ENCODE results near the gene KIAA0513. TPM values are rescaled to one million over a fixed set of nuclear protein-coding genes. Genes with fewer than 3 reads are reported as not detected.

KIAA0513 gene
- total and polyA plus RNA-seq, 2 experiments from 2014 or later, result 12.8 to 24.6 TPM

DNA sequence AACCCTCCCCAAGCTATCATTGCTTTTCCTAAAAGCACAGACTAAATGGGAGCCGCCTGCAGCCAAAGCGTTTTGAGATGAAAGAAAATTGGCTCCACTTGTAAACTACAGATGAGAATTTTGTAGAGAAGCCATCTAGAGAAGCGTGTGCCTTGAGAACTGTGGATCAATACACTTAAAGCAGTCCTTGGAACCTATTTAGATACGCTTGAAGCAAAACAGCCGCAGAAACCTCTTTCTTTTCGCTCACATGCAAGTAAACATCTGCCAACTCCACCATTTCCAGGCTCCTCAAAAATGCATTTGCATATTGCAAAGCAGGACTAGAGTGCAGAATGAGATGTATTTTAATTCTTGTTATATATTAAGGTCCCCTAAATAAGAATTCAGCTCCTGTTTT lies 13.1 kb downstream of the KIAA0513 start:
- H3K4me3 ChIP-seq, result no peak overlapping the region
- H3K36me3 ChIP-seq, result no peaks in the 10 kb centered on the region
- no peaks in the 10 kb centered on the region for H3K27me3 ChIP-seq
- no peaks in the 10 kb centered on the region for H3K9me3 ChIP-seq (ENCODE audit: low read depth)
- no peak overlapping the region for H3K27ac ChIP-seq
- peaks cover 3% of the 10 kb centered on the region for H3K4me1 ChIP-seq (ENCODE audit: low read depth)
- no peak for DNase-seq (ENCODE audit: low read depth in 1 of 2, low spot score in 1 of 2)
- TF ChIP-seq, protein P1, sequence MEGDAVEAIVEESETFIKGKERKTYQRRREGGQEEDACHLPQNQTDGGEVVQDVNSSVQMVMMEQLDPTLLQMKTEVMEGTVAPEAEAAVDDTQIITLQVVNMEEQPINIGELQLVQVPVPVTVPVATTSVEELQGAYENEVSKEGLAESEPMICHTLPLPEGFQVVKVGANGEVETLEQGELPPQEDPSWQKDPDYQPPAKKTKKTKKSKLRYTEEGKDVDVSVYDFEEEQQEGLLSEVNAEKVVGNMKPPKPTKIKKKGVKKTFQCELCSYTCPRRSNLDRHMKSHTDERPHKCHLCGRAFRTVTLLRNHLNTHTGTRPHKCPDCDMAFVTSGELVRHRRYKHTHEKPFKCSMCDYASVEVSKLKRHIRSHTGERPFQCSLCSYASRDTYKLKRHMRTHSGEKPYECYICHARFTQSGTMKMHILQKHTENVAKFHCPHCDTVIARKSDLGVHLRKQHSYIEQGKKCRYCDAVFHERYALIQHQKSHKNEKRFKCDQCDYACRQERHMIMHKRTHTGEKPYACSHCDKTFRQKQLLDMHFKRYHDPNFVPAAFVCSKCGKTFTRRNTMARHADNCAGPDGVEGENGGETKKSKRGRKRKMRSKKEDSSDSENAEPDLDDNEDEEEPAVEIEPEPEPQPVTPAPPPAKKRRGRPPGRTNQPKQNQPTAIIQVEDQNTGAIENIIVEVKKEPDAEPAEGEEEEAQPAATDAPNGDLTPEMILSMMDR (IDR thresholded peaks at IDR 0.05; ENCODE audit: low read depth, low read length), result no peak

DNA sequence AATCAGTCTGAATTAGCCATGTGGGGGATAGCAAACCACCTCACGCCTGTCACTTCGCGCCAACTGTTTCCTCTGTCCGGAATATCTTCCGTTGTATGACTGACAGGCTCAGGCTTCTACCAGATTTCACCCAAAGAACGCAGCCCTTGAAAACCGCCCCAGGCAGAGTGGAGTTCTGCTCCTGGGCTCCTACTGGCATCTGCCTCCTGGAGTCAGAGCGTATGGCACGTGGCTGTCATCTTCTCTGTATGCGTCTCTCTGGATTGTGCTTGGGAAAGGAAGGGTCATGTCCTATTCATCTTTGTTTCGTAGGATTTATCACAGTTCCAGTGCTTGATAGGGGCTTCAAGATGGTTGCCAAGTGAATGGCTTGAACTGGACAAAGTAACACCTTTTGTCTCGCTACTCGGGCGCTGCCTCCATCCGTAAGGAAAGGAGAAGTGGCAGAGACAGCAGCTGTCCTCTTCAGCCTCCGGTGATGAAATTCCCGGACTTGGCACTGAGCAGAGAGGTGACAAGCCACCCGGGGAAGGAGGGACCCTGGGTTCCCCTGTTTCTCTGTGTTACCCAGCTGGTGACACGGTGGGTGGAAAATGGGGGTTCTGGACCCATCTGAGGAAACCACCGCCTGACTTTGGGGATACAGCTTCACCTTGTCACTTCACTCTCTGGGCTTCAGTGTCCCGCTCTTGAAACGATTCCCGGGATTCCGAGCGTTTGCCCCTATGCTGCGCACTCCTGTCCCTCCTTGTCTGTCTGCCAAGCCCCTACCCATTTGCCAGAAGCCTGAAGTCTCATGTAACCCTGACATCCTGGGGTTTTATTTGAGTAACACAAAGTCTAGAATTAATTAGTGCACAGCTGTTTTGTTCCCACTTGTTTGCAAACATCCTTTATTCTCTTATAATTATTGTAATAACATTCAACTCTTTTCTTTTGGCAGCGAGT lies 13.9 kb downstream of the KIAA0513 start:
- TF ChIP-seq, protein P1 (IDR thresholded peaks at IDR 0.05; ENCODE audit: low read depth, low read length), result no peak

DNA sequence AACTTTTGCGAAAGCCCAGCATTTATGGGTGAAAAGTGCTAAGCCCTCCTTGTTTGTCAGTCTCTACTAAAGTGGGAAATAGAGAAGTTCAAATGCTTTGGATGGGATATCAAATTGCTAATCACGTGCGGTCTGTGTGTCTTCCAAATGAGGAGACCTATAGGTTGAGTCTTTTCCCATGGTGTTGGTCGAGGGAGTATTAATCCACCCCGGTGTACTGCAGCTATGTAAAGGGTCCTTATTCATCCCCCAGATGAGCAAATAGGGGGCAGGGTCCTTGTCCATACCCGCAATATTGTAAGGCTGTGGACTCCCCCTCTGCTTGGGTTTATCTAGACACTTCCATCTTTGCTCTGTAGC lies 14.6 kb downstream of the KIAA0513 start:
- no peaks in the 10 kb centered on the region for H3K36me3 ChIP-seq
- H3K4me3 ChIP-seq, result no peak overlapping the region
- TF ChIP-seq, protein P1 (IDR thresholded peaks at IDR 0.05; ENCODE audit: low read depth, low read length), result no peak
- H3K27ac ChIP-seq, result no peak overlapping the region
- H3K9me3 ChIP-seq (ENCODE audit: low read depth), result no peaks in the 10 kb centered on the region
- DNase-seq (ENCODE audit: low read depth in 1 of 2, low spot score in 1 of 2), result no peak
- H3K4me1 ChIP-seq (ENCODE audit: low read depth), result peaks cover 17% of the 10 kb centered on the region
- H3K27me3 ChIP-seq, result no peaks in the 10 kb centered on the region

More for the DNA sequence above, 13.9 kb downstream of the KIAA0513 start:
- Histone ChIP-seq H3K27me3 (no peaks in the 10 kb centered on the region), H3K36me3 (no peaks in the 10 kb centered on the region), H3K9me3 (ENCODE audit: low read depth) (no peaks in the 10 kb centered on the region), H3K4me3 (no peak overlapping the region), H3K27ac (no peak overlapping the region), H3K4me1 (ENCODE audit: low read depth) (peaks cover 11% of the 10 kb centered on the region)
- DNase-seq (ENCODE audit: low read depth in 1 of 2, low spot score in 1 of 2), result no peak

DNA sequence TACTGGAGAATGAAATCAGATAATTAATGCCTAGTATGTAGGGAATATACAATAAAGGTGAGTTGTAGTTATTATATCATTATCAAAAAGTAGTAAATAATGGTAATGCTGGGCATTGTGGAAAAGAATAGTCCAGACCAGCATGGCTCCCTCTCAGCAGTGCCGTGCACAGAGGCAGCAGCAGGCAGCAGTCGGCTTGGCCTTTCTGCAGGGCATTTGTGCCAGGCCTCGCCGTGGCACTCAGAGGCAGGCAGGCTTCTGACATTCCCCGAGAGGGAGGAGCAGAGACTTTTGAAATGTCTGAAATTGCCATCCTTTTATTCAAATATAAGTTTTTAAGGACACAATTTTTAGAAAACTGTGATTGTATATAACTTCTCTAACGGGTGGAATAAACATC lies 15.0 kb downstream of the KIAA0513 start:
- Histone ChIP-seq H3K27me3 (no peaks in the 10 kb centered on the region), H3K4me3 (no peak overlapping the region), H3K4me1 (ENCODE audit: low read depth) (peaks cover 22% of the 10 kb centered on the region), H3K27ac (no peak overlapping the region), H3K36me3 (no peaks in the 10 kb centered on the region), H3K9me3 (ENCODE audit: low read depth) (no peaks in the 10 kb centered on the region)
- TF ChIP-seq, protein P1 (IDR thresholded peaks at IDR 0.05; ENCODE audit: low read depth, low read length), result no peak
- no peak for DNase-seq (ENCODE audit: low read depth in 1 of 2, low spot score in 1 of 2)

DNA sequence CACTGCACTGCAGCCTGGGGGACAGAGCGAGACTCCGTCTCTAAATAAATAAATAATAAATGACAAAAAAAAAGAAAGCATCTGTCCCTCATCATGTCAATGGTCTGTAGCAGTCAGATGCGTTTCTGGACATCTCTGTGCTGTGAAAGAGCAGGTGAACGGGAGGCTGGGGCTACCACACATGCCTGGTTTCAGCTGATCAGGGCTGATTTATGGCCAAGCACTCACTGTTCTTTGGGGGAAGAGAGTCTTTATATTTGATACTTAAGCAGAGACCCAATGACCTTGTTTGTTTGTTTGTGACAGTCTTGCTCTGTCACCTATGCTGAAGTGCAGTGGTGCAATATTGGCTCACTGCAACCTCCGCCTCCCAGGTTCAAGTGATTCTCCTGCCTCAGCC lies 17.5 kb downstream of the KIAA0513 start:
- Histone ChIP-seq H3K4me3 (no peak overlapping the region), H3K27ac (no peak overlapping the region), H3K27me3 (no peaks in the 10 kb centered on the region), H3K9me3 (ENCODE audit: low read depth) (no peaks in the 10 kb centered on the region), H3K36me3 (no peaks in the 10 kb centered on the region), H3K4me1 (ENCODE audit: low read depth) (peaks cover 29% of the 10 kb centered on the region)
- TF ChIP-seq, protein P1 (IDR thresholded peaks at IDR 0.05; ENCODE audit: low read depth, low read length), result no peak
- no peak for DNase-seq (ENCODE audit: low read depth in 1 of 2, low spot score in 1 of 2)

All from cardiac muscle cell (in vitro differentiated cells and primary cell).